ENCODE results near the gene RHPN2.
"Not testable (repeated sequence)": the region's sequence is repeated elsewhere in the genome, so short reads cannot be mapped to it uniquely, and the experiment has no call there.

Gene RHPN2

GRCh38 chr19:33040994-33041827 lies 23.5 kb downstream of the RHPN2 start:
- H3K27me3 Mint-ChIP-seq (ENCODE audit: low read depth, poor library complexity): peaks cover 5% of the 10 kb centered on the region
- H3K36me3 Mint-ChIP-seq (ENCODE audit: low read depth): peaks cover 15% of the 10 kb centered on the region
- no peak overlapping the region for H3K4me3 Mint-ChIP-seq
- H3K9me3 Mint-ChIP-seq: peaks cover 8% of the 10 kb centered on the region
- peak overlapping the region; percentile 38 for H3K27ac Mint-ChIP-seq
- H3K4me1 Mint-ChIP-seq: peaks cover 20% of the 10 kb centered on the region
- DNase-seq: no peak
- TF ChIP-seq CTCF (IDR thresholded peaks at IDR 0.05): no peak

- Mint-ChIP-seq H3K27ac (no peak overlapping the region), H3K36me3 (ENCODE audit: low read depth) (peaks cover 15% of the 10 kb centered on the region), H3K27me3 (ENCODE audit: low read depth, poor library complexity) (peaks cover 5% of the 10 kb centered on the region), H3K4me3 (no peak overlapping the region), H3K9me3 (peaks cover 8% of the 10 kb centered on the region), H3K4me1 (peaks cover 20% of the 10 kb centered on the region)
- no peak for DNase-seq
- no peak for TF ChIP-seq CTCF (IDR thresholded peaks at IDR 0.05)
Measured at GRCh38 chr19:33039815-33040214, 24.9 kb downstream of the RHPN2 start.

DNA sequence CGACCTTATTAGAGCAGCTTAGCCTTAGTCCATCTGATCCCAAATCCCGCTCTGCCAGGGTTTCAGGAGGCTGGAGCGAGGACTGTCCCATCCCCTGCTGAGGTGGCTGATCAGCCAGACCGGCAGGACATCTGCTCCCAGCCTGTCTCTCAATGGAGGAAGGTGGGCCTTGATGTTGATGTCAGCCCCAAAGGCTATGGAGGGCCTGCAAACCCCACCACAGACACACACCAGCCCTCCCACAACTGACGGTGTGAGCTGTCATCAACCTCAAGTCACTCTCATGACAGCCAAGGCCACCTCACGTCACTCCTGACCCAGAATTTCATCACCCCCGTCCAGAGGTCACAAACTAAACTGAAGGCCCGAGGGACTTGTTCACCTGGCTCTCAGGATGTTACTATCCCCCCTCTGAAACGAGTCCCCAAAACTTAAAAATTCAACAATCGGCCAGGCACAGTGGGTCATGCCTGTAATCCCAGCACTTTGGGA lies 25.5 kb downstream of the RHPN2 start:
- peaks cover 15% of the 10 kb centered on the region for H3K36me3 Mint-ChIP-seq (ENCODE audit: low read depth)
- H3K27ac Mint-ChIP-seq: peak overlapping the region; percentile 69
- H3K9me3 Mint-ChIP-seq: peaks cover 8% of the 10 kb centered on the region
- H3K4me3 Mint-ChIP-seq: no peak overlapping the region
- no peak for DNase-seq
- H3K27me3 Mint-ChIP-seq (ENCODE audit: low read depth, poor library complexity): peaks cover 5% of the 10 kb centered on the region
- TF ChIP-seq CTCF (IDR thresholded peaks at IDR 0.05): no peak
- H3K4me1 Mint-ChIP-seq: peaks cover 20% of the 10 kb centered on the region

DNA sequence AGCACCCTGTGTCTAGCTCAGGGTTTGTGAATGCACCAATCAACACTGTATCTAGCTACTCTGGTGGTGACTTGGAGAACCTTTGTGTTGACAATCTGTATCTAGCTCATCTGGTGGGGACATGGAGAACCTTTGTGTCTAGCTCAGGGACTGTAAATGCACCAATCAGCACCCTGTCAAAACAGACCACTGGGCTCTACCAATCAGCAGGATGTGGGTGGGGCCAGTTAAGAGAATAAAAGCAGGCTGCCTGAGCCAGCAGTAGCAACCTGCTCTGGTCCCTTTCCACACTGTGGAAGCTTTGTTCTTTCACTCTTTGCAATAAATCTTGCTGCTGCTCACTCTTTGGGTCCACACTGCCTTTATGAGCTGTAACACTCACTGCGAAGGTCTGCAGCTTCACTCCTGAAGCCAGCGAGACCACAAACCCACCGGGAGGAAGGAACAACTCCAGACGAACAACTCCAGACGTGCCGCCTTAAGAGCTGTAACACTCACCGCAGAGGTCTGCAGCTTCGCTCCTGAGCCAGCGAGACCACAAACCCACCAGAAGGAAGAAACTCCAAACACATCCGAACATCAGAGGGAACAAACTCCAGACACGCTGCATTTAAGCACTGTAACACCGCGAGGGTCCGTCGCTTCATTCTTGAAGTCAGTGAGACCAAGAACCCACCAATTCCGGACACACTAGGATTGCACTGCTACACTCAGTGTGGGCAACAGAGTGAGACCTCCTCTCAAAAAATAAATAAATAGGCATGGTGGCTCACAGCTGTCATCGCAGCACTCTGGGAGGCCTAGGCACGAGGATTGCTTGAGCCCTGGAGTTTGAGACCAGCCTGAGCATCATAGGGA lies 27.3 kb downstream of the RHPN2 start:
- not testable (repeated sequence) for H3K4me3 Mint-ChIP-seq; H3K27me3 Mint-ChIP-seq (ENCODE audit: low read depth, poor library complexity); H3K9me3 Mint-ChIP-seq; DNase-seq
- H3K4me1 Mint-ChIP-seq: peaks cover 20% of the 10 kb centered on the region
- H3K36me3 Mint-ChIP-seq (ENCODE audit: low read depth): peaks cover 20% of the 10 kb centered on the region
- H3K27ac Mint-ChIP-seq: peak overlapping the region; percentile 94

GRCh38 chr19:33036370-33037167 lies 28.1 kb downstream of the RHPN2 start:
- H3K27me3 Mint-ChIP-seq (ENCODE audit: low read depth, poor library complexity); H3K4me3 Mint-ChIP-seq; H3K9me3 Mint-ChIP-seq; DNase-seq; H3K27ac Mint-ChIP-seq: not testable (repeated sequence)
- H3K4me1 Mint-ChIP-seq: peaks cover 18% of the 10 kb centered on the region
- peaks cover 20% of the 10 kb centered on the region for H3K36me3 Mint-ChIP-seq (ENCODE audit: low read depth)

- no peak for DNase-seq
- H3K4me1 Mint-ChIP-seq: peaks cover 9% of the 10 kb centered on the region
- peaks cover 24% of the 10 kb centered on the region for H3K36me3 Mint-ChIP-seq (ENCODE audit: low read depth)
- TF ChIP-seq CTCF (IDR thresholded peaks at IDR 0.05): no peak
- H3K4me3 Mint-ChIP-seq: no peak overlapping the region
- H3K27ac Mint-ChIP-seq: no peak overlapping the region
- peaks cover 5% of the 10 kb centered on the region for H3K27me3 Mint-ChIP-seq (ENCODE audit: low read depth, poor library complexity)
- H3K9me3 Mint-ChIP-seq: peaks cover 14% of the 10 kb centered on the region
Measured at GRCh38 chr19:33035461-33035860, 29.2 kb downstream of the RHPN2 start.
